ENCODE results near the gene STAC3.
"Not testable (repeated sequence)": the region's sequence is repeated elsewhere in the genome, so short reads cannot be mapped to it uniquely, and the experiment has no call there.

Gene STAC3
- total RNA-seq: 2.3 reads per million, percentile 5 among the genes with 10 or more reads in this experiment

DNA sequence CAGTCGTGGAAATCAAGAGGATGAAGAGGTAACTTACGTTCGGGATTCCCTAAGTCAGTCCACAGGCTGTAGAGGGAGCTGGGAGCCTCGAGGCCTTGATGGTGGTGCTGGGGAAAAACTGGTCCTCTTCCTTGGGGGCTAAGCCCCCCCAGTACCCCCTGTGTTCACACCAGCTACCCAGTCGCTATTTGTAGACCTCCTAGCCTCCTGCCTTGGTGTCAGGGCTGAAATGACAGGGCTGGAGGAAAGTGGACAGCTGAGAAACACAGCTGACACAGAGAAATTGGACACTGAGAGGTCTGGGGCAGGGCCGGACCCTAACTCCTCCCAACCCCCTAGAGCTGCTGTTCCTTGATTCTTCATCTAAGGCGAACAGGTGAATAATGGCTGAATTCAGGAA is at the start of gene STAC3:
Gene STAC3 (minus strand): TSS at position 232 of the 400 bp plus-strand sequence. CDS start 1,551 bp downstream, outside the sequence.
- no peak for DNase-seq

DNA sequence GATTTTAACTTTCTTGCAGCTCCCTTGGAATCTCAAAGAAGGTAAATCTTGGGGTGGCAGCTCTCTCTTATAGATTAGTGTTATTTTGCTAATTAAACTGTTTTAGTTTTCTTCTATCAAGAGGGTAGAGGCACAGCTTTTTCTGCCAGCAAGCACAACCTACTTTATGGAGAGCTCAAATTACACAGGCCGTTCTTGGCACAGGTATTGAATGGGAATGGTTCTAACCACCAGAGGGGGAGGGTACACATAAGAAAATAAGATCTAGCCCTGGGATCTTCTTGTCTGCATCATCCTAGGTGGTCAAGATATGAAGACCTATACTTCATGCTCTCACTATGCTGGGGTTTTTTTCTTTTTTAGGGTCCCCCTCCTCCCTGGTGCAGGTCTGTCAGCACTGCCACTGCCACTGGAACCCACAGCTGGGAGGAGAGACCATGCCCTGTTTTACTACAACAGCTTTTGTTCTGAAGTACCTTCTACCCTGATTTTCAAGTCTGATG is 48.6 kb upstream of the STAC3 start:
- DNase-seq: no peak

DNA sequence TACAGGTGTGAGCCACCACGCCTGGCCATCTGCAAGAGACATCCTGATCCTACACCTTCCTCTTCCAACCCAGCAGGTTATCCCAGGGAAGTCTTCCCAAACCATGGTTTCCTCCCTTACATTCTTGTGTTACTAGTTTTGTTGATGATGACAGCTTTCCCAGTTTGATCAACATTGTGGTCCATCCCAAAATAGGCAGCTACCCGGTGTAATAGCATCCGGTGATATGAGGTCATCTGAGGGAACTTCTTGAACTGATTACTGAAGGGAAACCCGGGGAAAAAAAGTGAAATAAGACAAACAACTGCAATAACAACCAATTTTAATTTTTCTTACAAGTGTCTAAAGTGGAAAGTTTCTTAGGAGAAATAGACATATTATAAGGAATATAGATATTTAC is 45.3 kb upstream of the STAC3 start:
- DNase-seq: no peak

DNA sequence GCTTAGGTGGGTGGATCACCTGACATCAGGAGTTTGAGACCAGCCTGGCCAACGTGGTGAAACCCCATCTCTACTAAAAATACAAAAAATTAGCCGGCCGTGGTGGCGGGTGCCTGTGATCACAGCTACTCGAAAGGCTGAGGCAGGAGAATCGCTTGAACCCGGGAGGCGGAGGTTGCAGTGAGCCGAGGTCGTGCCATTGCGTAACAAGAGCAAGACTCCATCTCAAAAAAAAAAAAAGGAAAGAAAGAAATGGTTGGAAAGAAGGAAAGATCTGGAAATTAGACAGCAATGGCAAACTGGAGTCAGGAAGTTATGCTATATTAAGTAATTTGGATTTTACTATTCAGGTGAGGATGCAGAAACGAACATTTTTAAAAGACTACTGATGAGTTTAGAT is 31.1 kb upstream of the STAC3 start:
- DNase-seq: not testable (repeated sequence)

DNA sequence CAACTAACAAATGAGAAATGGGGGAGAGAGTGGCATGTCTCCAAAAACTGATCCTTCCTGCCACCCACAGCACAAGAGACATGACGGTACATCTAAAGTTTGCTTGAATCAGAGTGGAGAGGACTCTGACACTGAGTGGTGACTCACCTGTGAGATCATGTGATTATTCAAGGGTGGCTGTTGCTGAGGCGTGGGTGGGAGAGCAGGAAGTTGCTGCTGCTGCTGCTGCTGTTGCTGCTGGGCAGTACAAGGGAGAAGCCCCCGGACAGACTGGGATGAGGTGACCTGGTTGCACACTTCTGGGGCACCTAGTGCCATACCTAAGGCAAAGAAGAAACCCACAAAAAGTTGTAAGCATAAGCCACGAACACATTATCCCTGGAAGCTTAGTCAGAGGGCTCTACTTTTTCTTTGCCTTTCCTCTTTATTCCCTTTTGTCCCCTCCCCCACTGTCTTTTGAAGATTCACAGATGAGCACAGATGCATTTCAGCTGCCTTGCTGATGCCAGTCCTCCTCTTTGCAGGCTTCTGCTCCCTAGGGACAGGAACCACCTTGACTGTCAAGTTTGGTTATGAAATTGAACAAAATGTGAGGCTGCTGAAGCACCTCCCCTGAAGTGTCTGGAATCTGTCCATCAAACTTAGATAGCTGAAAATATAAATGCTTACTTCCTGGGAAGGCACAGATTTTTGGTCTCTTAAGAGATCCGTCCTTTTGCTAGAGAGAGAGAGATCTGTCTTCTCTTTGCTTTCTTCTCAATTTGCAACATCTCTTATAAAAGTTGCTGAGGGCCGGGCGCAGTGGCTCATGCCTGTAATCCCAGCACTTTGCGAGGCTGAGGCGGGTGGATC is 29.4 kb upstream of the STAC3 start:
- peak; percentile 52 for DNase-seq

DNA sequence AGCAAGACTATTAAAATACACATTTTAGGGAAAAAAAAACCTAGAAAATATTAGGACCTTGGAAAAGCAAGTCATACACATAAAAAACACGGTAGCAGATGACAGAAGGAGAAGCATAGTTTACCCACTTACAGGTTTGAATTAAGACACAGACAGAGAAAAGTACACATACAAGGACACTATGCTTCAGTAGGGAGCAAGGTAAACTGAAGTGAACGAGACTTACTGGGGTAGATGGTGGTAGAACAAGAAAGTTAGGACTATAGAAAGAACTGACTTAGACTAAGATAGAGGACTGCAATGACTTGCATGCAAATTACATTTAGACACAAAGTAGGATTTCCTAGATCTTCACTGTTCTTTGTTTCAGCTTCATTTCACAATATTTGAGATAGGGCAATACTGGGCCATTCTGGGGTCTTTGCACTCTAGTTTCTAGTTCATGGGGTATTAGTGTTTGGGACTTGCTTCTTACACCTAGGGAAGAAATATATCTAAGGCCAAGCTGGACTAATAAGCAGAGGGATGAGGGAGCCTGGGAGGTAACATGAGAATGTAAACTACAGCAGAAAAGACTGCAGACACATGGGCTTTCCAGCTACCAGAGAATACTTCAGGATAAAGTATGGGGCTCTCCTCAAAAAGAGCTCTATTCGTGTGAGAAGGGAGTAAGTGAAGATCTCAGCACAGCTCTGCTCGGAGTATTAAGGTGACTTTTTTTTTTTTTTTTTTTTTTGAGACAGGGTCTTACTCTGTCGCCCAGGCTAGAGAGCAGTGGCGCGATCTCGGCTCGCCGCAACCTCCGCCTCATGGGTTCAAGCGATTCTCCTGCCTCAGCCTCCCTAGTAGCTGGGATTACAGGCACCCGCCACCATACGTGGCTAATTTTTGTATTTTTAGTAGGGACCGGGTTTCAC is 27.7 kb upstream of the STAC3 start:
- no peak for DNase-seq

DNA sequence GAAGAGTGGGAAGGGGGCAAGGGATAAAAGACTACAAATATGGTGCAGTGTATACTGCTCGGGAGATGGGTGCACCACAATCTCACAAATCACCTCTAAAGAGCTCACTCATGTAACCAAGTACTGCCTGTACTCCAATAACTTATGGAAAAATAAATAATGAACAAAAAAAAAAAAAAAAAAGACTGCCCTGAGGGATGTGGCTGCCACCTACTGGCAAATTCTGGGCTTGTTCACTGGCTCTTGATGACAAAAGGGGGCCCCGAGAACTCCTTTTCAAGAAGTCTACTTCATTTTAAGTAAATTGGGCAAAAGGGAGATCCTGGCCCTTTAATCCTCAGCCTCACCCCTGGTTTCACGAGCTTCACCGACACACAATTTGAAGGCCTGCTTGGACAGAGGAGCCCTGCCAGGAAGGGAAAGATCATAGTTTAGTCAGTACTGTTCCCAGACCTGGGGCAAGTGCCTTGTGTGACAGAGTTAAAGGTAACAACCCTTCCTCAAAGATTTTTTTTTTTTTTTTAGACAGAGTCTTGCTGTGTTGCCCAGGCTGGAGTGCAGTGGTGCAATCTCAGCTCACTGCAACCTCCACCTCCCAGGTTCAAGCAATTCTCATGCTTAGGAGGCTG is 26.1 kb upstream of the STAC3 start:
- DNase-seq: no peak

DNA sequence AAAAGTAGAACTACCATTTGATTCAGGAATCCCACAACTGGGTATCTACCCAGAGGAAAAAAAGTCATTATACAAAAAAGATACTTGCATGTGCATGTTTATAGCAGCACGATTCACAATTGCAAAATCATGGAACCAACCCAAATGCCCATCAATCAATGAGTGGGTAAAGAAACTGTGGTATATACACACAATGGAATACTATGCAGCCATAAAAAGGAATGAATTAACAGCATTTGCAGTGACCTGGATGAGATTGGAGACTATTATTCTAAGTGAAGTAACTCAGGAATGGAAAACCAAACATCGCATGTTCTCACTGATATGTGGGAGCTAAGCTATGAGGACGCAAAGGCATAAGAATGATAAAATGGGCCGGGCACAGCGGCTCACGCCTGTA is 25.2 kb upstream of the STAC3 start:
- DNase-seq: not testable (repeated sequence)

DNA sequence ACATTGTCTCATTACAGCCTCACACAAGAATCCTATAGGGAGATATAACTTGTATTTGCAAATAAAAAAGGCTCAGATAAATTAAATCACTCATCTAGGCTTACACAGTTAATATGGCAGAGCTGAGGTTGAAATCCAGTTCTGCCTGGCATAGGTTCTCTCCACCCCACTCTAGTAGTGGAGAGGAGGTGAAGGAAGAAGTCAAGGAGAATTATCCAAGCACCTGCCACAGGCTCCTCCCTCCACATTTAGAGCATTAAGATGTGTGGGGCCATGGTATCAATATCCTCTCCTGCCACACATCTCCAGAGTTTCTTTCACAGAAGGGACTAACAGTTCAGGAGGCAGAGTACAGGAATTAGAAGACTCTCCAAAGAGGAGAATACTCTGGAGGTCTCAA is 22.5 kb upstream of the STAC3 start:
- DNase-seq: no peak

DNA sequence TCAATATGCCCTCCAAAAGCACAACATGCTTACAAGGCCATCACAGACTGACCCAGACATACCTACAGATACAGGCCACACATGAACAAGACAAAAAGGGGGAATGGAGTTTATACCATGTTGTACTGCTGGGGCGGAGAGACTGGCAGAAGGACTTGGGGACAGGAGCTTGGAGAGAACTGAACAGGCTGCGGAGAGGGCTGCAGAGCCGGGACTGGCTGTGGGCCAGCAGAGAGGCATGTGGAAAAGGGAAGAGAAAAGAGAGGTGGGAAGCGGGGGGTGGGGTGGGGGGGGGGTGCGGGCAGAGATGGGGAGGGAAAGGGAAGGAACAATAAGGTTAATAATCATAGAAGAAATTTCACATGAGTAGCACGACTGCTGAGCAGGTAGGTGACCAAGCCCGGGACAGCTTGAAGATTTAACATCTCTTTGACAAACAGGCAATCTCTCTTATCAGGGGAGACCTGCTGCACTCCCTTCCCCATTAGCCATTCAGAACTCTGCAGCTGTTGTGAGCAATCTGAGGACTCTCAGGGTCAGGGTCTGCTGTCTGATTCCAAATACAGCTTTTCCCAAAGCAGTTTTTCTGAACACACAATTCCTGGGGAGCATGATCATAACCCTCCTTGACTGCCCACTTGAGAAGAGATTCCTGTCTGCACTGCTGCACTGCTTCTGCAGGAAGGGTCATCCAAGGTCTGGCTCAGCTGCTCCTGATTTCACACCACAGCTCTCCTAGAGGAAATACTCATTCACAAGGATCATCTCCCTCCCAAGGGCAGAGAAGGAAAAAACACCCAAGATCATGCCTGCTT is 21.6 kb upstream of the STAC3 start:
- DNase-seq: no peak

DNA sequence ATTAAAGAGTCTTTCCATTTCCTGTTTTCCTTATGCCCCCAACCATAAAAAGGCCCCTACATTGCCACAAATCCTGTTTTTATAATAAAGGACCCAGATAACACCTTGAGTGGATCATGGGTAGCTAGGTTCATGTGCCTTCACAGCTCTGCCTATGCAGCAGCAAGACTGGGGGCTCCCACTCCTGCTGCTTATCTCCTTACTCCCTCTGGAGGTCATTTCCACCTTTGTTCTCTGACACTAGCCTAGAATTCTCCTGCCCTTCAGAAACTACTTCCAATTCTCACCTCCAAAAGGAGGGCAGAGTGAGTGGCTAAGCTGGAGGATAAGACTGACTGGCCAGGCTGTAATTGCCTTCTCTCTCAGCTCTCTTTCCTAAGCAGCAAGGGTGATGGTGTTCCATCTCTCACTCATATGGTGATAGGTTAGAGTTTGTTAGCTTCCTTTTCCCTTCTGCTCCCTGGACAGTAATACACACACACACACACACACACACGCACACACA is 20.0 kb upstream of the STAC3 start:
- no peak for DNase-seq

DNA sequence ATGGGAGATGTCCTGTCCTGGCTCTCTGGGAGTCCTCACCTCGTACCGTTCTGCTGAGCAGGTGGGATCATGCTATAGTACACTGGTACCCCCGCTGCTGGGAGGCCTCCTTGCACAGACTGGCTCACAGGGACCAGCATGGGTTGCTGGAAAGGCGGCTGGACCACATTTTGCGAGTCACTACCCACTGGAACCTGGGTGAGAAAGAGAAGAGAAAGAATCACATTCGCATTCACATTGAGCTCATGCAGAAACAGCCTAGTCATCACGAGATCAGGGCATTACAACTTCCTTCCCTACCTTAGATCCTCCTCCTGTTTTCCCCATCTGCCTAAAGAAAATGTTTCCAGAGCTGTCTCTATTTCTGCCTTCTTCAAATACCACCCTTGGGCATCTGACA is 17.3 kb upstream of the STAC3 start:
- no peak for DNase-seq

DNA sequence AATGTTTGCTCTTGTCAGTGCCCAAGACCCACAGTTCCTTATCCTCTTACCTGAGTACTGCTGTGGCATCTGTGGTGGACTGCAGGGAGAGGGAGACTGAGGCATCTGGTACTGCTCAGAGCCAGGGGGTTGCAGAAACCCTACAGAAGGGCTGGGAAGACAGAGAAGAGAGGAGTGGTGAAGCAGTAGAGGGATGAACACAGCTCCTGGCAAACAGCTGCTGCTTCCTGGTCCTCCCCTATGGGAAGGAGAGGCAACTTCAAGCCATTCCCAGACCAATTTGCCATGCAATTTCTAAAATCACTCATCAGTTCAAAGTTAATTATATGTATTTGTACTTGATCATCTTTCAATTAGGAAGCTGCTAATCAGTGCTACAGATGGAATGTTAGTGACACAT is 15.7 kb upstream of the STAC3 start:
- DNase-seq: no peak

DNA sequence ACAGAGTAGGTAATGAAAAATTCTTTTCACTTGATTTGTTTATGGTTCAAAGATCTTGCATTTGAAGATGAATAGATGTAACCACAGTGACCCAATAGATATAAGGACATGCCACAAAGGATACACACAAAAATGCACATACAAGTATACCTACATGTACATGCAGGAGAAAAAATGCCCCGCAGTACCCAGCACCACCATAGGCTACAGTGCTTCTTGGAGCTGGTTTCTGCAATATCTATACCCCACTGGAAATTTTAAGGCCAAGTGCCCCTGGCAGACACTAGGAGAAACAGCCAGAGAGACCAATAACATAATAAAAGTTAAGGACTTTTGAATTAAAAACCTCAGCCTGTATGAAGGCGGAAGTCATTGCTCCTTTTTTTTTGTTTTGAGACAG is 12.1 kb upstream of the STAC3 start:
- no peak for DNase-seq

DNA sequence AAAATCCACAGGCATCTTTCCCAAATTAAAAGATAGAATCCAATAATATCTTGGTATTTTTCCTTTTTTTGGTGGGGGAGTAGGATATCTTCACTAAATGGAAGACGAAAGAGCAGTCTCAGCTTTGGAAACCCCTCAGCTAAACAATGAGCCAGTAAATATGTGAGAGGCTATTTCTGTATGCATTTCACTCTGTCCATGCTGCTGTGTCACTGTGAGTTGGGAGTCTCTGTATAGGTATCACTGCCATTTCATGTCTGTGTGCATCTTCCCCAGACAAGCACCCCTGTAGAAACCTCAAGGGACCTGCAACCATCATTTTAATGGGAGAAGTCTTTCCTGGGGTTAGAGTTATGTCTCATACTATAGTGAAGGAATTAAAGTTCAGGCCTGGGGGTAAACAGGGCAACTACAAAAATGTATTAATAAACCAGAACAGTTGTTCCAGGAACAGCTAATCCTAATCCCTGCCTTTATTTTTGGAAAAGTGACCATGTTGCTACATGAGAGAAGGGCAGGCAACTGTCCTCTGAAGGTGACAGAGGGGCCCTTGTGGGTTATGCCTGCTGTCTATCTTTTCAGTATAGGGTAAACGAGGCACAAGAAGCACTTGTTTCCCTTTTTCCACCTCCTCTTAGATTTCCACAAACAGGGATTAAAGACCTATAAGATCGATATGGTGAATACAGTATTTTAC is 11.3 kb upstream of the STAC3 start:
- no peak for DNase-seq

DNA sequence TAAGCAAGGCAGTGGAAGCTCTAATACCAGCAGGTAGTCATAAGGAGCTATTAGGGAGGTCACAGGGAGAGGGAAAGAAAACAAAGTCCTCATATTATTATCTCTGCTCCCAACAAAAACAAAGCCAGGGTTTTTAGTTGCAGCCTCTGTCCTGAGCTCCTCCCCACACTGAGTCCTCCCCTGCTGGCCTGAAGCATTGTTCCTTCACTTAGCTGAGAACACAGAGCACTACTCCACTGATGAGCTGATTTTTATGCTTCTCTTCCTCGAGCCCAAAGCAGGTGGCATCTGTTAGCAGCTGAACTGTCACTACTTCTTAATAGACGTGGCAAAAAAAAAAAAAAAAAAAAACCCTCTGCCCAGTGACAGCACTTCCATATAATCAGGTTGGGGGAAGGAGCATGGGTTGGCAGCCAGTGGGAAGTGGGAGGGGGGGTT is 10.5 kb upstream of the STAC3 start:
- DNase-seq: no peak

DNA sequence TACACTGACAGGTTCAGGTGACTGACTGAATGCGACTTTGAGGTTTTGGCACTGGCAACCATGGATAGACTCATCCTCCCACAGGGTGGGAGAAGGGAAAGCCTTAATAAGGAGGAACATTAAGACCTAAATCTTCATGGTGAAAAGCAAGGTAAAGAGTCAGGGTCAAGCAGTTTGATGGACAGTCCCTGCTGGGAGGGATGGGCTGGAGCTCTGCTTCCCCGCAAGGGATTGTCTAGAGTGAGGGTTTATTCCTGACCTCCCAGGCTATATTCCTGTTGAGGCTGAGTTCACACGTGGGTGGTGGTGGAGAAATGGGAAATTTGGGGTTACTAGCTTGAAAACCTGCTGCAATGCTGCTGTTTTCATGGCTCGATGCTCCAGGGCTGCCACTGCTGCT is 9.4 kb upstream of the STAC3 start:
- no peak for DNase-seq

DNA sequence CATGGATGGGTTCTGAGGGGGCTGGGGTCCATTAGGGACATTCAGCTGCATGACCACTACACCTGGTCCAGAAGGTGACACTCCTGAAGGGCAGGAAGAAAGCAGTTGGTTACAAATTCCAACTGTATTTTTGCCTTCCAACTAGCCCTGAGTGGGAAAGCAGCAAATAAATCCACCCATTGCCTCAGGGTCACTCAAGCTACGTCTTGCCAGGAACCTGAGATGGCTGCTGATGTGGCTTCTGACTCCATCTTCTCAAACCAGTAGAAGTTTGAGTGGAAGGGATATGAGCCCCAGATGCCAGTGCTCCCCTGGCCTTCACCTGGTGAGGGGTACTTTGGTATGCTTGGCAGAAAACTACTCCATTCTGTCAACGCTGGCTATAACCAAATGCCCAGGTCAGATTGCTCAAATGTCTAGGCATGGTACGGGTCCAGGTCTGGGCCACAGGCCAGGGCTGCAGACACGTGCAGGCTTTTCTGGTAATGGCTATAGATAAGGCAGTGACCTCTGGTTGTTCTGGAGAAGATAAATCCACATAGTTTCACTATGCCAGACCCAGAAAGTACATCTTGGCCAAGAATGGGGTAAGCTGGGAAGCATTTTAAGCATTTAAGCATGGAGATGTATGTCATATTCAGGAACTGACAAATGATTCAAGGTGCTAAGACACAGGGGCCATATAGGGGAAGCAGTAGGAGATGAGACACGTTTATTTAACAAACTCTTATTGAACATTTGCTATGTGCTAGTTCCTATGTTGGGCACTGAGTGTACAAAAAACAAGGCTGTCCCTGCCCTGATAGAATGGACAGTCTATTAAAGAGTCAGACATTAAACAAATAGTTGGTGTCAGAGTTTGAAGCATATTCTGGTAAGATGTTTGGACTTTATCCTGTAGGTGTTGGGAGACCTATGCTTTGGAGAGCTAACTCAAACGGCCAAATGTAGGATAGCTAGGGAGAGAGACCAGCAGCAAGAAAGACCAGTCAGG is 8.3 kb upstream of the STAC3 start:
- DNase-seq: no peak

DNA sequence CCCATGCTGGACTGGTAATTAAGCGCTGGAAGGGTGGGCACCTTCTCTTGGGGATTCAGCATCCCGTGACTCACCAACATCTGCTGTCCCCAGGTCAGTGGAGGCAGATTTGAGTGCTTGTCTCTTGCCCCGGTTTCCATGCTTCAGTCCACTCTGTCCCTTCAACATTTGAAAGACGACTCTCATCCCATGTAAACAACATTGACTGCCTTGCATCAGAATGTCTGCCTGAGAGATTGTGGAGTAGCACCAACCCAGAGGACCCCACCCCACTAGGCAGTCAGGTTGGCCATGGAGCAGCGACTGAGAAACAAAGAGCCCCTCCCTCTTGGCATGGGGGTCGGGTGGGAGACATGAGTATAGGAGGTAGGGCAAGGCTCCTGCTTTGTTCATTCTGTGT is 4.9 kb upstream of the STAC3 start:
- DNase-seq: no peak
